ENCODE measurements around the gene RNF112. TPM values are rescaled to one million over a fixed set of nuclear protein-coding genes. Genes with fewer than 3 reads are reported as not detected.

RNF112 gene
- polyA plus RNA-seq, 3 donors = 0.57 TPM; not detected in 2

GRCh38 chr17:19409066-19409465, 2.0 kb upstream of the RNF112 start:
- WGBS (ENCODE audit: insufficient coverage) = 91% methylated on average over 1 of the region's 3 CpGs
- no peaks in the 10 kb centered on the region for H3K4me1 Mint-ChIP-seq

DNA sequence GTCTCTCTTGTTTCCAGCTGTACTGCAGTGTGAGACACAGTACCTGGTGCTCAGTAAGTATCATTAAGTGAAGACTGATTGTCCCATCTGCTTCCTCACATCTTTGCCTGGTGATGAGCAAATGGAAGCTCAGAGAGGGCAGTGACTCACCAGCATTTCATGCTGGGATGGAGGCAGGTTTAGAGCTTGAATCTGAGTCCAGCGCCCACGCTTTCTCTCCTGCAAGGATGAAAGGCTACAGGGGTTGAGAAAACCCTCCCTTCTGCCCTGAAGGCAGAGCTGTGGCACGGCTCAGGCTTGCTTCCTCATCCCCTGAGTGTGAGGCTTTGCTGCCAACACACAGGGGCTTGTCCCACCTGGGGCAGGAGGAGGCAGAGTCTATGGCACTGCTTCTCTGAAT, 1.5 kb upstream of the RNF112 start:
- H3K9me3 ChIP-seq (replicated peaks in 1 of 2; ENCODE audit: control insufficient read depth in 1 of 2, insufficient read depth in 1 of 2, low read length in 2 of 2) = no peaks in the 10 kb centered on the region
- no peaks in the 10 kb centered on the region for H3K36me3 ChIP-seq (replicated peaks in 1 of 2; ENCODE audit: control insufficient read depth in 1 of 2, insufficient read depth in 2 of 2, low read length in 2 of 2)
- H3K27ac ChIP-seq (ENCODE audit: low read depth in 1 of 2, low read length in 2 of 2) = no peak overlapping the region
- WGBS (ENCODE audit: insufficient coverage) = 74% methylated on average over 3 of the region's 3 CpGs
- Mint-ChIP-seq H3K4me1 (no peaks in the 10 kb centered on the region), H3K9me3 (no peaks in the 10 kb centered on the region), H3K36me3 (no peaks in the 10 kb centered on the region), H3K4me3 (no peak overlapping the region), H3K27ac (peak overlapping the region in 1 of 7 donors; percentile 63), H3K27me3 (ENCODE audit: low read depth in 3 of 3) (peaks cover 10 to 15% (median 13%) of the 10 kb centered on the region in 3 donors)
- no peaks in the 10 kb centered on the region for H3K4me1 ChIP-seq (ENCODE audit: control insufficient read depth in 1 of 2, insufficient read depth in 2 of 2, low read length in 2 of 2)
- H4K20me1 ChIP-seq (ENCODE audit: insufficient read depth, low read length) = no peaks in the 10 kb centered on the region
- intact Hi-C loops (cut with micrococcal nuclease) = loop anchor here in 1 of 2 donors (5.0 kb wide), 1 partner anchor 33 kb away; no protein-coding TSS in a partner anchor
- no peak for TF ChIP-seq CTCF (IDR thresholded peaks at IDR 0.05)
- no peak overlapping the region for H3K4me2 ChIP-seq (replicated peaks; ENCODE audit: extremely low read depth, low read length, poor library complexity, severe bottlenecking)
- no peak overlapping the region for H3K4me3 ChIP-seq (replicated peaks in 1 of 3; ENCODE audit: low read depth in 2 of 3, low read length in 3 of 3)
- no peak overlapping the region for H3K9ac ChIP-seq (ENCODE audit: insufficient read depth, low read length, poor library complexity, severe bottlenecking)
- H2AFZ ChIP-seq (ENCODE audit: insufficient read depth, low read depth, low read length, poor library complexity, severe bottlenecking) = no peak overlapping the region
- H3K79me2 ChIP-seq (ENCODE audit: insufficient read depth, low read length) = no peaks in the 10 kb centered on the region
- DNase-seq = no peak
- peaks cover 0 to 9% of the 10 kb centered on the region in 2 donors for H3K27me3 ChIP-seq (ENCODE audit: control insufficient read depth in 2 of 2, insufficient read depth in 2 of 2, low read length in 2 of 2)

More at GRCh38 chr17:19409066-19409465, 2.0 kb upstream of the RNF112 start:
- Mint-ChIP-seq H3K9me3 (no peaks in the 10 kb centered on the region), H3K27ac (peak overlapping the region in 1 of 7 donors; percentile 63), H3K36me3 (no peaks in the 10 kb centered on the region), H3K27me3 (ENCODE audit: low read depth in 3 of 3) (peaks cover 10 to 15% (median 13%) of the 10 kb centered on the region in 3 donors), H3K4me3 (no peak overlapping the region)
- intact Hi-C loops (cut with micrococcal nuclease) = loop anchor here in 1 of 2 donors (5.0 kb wide), 1 partner anchor 33 kb away; no protein-coding TSS in a partner anchor
- no peak for TF ChIP-seq CTCF (IDR thresholded peaks at IDR 0.05)
- Histone ChIP-seq H2AFZ (ENCODE audit: insufficient read depth, low read depth, low read length, poor library complexity, severe bottlenecking) (no peak overlapping the region), H4K20me1 (ENCODE audit: insufficient read depth, low read length) (no peaks in the 10 kb centered on the region), H3K4me2 (replicated peaks; ENCODE audit: extremely low read depth, low read length, poor library complexity, severe bottlenecking) (no peak overlapping the region), H3K4me1 (ENCODE audit: control insufficient read depth in 1 of 2, insufficient read depth in 2 of 2, low read length in 2 of 2) (no peaks in the 10 kb centered on the region), H3K36me3 (replicated peaks in 1 of 2; ENCODE audit: control insufficient read depth in 1 of 2, insufficient read depth in 2 of 2, low read length in 2 of 2) (no peaks in the 10 kb centered on the region), H3K79me2 (ENCODE audit: insufficient read depth, low read length) (no peaks in the 10 kb centered on the region), H3K9me3 (replicated peaks in 1 of 2; ENCODE audit: control insufficient read depth in 1 of 2, insufficient read depth in 1 of 2, low read length in 2 of 2) (no peaks in the 10 kb centered on the region), H3K4me3 (replicated peaks in 1 of 3; ENCODE audit: low read depth in 2 of 3, low read length in 3 of 3) (no peak overlapping the region), H3K9ac (ENCODE audit: insufficient read depth, low read length, poor library complexity, severe bottlenecking) (no peak overlapping the region), H3K27ac (ENCODE audit: low read depth in 1 of 2, low read length in 2 of 2) (no peak overlapping the region), H3K27me3 (ENCODE audit: control insufficient read depth in 2 of 2, insufficient read depth in 2 of 2, low read length in 2 of 2) (peaks cover 0 to 9% of the 10 kb centered on the region in 2 donors)
- DNase-seq = no peak
